NCI-H128 (cell line): ENCODE results near the gene SORCS2.

Experiments used
- DNase-seq: peaks from one replicate; lab custom pipeline; 2025; ENCODE audit not compliant: unreplicated experiment; lab: John Stamatoyannopoulos, UW

SORCS2 gene

DNA sequence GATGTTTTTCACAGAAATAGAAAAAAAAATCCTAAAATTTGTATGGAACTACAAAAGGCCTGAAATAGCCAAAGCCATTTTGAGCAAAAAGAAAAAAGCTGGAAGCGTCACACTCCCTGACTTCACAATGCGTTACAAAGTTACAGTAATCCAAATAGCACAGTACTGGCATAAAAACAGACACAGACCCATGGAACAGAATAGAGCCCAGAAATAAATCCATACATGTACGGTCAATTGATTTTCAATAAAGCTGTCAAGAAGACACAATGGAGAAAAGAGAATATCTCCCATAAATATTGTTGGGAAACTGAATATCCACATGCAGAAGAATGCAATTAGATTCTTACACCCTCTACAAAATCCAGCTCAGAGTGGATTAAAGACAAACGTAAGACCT lies 539.1 kb downstream of the SORCS2 start:
- no peak for DNase-seq

DNA sequence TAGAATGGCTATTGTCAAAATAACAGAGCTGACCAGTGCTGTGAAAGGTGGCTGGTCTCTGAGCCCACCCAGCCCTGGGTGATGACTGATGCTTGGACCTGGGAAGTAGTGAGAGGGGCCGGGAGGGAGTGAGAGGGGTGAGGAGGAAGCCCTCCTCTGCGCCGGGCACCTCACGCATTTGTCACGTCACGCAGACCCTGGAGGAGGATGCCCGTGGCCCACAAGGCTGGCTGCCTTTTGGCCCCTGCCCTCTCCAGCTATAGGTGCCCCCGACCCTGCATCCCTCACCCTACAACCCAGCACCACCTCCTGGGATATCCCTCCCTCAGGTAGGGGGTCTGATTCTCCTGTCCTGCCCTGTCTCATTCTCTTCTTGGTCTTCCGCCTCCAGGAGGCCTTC lies 539.9 kb downstream of the SORCS2 start:
- no peak for DNase-seq

DNA sequence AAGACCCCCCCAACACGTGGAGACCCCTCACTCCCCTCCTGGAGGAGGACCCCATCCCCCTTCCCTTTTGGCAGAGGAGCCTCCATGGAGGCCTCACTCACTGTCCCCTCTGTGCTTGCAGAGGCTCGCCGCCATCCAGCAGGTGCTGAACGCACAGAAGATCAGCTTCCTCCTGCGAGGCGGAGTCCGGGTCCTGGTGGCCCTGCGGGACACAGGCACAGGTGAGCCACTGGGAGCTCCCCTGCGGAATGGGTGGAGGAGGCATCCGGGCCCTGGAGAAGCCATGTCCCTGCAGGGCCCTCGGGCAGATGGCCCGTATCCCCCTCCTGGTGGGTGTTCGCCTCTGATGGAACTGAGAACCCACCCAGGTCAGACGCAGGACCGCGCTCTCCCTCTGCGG lies 540.9 kb downstream of the SORCS2 start:
- DNase-seq, result no peak

DNA sequence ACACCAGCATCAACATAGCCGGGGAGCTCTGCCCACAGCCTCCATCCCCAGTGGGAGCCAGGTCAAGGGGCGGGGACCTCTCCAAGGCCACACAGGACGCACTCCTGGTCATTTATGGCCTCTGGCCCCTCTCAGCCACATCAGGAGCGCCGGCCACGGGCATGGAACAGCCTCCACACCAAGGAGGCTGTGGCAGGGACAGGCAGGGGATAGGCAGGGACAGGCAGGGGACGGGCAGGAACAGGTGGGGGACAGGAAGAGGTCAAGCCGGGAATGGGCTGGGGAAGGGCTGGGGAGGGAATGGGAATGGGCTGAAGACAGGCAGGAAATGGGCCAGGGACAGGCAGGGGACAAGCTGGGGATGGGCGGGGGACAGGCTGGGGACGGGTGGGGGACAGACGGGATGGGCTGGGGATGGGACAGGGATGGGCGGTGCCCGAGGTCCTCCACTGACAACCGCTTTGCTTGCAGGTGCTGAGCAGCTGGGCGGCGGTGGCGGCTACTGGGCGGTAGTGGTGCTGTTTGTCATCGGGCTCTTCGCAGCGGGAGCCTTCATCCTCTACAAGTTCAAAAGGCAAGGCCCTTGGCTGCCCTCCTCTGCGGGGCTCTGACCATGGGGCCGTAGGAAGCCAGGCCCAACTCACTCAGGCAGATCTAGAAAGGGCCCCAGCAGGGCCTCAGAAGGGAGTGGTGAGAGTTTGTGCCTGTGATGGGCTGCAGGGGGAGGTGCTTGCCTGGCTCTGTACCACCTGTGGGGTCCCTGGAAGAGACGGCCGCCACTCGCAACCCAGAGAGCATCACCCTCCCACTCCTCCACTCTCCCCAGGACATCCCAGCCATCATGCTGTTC lies 541.7 kb downstream of the SORCS2 start:
- no peak for DNase-seq

DNA sequence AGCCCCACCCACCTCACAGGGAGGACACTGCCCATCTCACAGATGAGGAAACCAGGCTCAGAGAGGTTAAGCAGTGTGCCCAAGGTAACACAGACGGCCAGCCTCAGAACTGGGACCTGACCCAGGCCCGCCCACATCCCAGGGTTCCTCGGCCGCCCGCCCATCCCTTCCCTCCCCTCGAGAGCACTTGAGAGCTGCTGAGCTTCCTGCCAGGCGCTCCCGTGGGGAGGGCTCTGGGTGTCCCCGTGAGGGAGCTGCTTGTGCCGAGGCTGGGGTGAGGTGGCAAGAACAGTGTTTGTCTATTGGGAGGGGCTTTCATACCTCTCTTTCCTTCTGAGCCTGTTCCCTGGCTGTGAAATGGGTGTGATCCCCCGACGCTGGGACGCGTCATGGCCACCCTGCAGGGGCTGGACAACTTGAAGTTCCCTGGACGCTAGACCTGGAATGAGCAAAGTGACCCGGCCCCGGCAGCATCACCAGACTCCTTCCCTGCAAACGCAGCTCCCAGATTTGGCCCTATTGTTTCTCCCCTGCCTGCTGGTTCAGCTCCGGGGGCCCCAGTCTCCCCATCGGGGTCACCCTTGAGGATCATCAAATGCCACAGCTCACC lies 542.4 kb downstream of the SORCS2 start:
- no peak for DNase-seq

DNA sequence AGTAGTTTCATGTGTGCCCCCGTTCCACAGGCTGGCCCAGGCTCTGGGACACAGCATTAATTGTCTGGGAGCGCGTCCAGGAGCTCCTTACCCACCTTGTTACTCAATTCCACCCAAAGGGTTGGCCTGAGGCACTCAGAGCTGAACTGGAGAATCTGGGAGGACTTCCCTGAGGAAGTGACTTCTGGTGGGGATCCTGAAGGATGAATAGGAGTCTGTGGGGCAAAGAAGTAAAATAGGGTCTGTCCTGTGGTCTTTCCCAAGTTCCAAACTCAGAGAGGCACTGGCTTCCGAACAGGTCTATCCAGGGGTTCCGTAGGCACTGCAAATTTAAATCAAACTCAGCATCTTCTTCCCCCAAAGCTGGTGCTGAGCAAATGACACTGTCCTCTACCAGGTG lies 543.1 kb downstream of the SORCS2 start:
- DNase-seq, result no peak

DNA sequence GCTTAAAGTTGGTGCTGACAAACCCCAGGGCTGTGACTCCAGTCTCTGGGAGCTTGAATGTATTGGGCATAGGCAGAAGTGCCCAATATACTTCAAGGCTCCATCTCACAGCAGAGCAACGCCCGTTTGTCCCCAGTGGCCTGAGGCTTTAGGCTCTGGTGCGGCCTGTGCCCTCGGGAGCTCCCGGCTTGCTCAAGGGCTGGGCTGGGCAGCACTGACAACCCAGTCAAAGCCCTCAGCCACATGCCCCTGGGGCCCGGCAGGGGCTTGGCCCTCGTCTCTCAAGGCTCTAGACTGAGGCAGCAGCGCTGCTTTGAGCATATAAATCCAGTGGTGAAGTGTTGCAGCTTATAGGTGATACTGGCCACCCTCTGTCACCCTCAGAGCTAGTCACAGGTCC lies 543.6 kb downstream of the SORCS2 start:
- DNase-seq, result no peak

DNA sequence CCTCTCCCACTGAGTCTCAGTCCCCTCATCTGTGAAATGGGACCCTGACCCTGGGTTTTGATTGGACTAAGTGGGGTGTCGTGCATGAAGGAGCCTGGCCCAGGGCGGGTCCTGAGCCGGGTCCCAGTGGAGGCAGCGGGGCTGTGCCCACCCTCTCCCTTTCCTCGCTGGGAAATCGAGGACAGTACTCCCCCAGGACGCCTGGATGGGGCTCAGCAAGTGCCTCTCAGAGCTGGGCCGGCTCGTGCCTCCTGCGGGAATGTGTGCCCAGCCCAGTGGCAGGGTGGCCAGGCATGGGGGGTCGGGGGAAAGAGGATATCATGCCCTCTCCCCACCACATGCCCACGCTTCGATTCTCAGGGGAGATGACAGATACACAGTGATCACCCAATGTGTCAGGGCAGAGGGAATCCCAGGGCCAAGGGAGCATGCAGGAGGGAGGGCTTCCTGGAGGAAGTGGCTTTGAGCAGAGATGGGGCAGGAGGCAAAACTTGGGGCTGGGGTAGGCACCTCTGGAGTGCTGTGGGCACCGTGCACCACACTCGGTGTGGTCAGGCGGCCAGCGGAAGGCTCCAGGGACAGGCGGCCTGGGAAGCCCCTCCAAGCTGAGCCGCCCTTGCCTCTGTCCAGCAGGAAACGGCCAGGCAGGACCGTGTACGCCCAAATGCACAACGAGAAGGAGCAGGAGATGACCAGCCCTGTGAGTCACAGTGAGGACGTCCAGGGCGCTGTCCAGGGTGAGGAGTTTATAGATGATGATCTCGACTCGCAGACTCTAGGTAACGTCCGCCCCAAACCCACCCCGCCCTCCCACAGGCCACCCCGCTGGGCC lies 544.3 kb downstream of the SORCS2 start:
- no peak for DNase-seq

DNA sequence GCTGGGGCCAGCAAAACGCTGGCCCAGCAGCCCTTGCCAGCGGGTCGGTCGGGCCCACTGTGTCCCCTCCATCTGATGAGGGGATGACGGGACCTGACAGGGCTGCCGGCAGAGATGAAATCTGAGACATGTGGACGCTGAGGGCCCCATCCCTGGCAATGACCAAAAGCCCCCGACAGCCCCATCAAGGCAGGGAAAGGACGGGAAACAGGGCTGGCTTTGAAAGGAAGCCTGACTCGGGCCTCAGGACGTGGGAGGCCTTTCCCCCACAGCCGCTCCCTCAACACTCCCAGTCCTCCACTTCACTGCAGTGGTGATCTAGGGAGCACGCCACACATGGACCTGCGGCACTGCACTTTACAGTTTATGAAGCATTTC lies 544.9 kb downstream of the SORCS2 start:
- no peak for DNase-seq

DNA sequence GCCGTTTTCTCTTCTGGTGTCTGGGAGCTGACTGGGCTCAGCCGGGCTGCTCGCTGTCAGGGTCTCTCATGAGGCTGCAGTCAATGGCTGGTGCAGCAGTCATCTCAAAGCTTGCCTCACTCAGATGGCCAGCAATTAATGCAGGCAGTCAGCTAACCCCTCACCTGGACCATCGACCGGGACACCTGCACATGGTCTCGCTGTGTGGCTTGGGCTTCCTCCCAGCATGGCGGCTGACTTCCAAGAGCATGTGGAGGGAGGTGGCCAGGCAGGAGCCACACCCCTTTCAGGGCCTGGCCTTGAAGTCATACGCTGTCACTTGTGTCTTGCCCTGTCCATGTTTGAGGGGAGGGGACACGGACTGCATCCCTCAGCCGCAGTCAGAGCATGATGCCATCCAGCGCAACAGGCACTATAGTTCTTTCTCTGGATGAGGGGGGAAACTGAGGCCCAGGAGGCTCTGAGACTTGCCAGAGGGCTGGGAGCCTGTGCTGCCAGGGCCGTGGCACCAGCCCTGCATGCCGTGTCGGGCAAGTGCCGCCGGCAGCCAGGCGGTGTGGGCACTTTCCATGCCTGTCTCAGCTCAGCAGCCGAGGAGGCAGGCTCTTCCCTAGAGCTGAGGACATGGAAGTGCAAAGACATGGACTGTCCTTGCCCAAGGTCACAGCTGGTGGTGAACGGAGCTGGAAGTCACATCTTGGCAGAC lies 545.6 kb downstream of the SORCS2 start:
- DNase-seq, result no peak

DNA sequence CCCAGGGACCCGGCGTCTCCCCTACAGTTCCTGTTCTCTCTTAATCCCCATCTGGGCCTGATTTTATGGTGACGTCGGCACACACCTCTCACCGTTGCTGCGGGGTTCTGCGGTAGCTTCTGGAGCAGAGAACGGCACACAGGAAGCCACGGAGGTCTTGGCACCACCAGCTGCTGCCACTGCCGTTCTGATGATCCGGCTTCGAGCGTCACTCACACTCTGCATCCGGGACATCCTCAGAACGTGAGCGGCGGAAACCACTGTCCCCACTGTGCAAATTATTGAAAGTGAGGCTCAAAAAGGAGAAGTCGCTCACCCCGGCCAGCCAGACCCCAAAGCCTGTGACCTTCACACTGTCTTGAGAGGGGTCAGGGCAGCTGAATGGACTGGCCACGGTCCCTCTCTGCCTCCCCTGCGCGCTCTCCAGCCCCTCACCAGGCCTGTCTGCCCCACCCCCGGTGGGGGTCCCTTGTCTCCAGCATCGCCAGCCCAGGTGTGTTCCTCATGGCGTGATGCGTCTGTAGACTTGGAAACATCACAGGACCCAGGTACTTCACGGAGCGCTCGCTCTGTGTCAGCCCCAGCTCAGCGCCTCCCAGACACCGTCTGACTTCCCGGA lies 546.2 kb downstream of the SORCS2 start:
- no peak for DNase-seq

DNA sequence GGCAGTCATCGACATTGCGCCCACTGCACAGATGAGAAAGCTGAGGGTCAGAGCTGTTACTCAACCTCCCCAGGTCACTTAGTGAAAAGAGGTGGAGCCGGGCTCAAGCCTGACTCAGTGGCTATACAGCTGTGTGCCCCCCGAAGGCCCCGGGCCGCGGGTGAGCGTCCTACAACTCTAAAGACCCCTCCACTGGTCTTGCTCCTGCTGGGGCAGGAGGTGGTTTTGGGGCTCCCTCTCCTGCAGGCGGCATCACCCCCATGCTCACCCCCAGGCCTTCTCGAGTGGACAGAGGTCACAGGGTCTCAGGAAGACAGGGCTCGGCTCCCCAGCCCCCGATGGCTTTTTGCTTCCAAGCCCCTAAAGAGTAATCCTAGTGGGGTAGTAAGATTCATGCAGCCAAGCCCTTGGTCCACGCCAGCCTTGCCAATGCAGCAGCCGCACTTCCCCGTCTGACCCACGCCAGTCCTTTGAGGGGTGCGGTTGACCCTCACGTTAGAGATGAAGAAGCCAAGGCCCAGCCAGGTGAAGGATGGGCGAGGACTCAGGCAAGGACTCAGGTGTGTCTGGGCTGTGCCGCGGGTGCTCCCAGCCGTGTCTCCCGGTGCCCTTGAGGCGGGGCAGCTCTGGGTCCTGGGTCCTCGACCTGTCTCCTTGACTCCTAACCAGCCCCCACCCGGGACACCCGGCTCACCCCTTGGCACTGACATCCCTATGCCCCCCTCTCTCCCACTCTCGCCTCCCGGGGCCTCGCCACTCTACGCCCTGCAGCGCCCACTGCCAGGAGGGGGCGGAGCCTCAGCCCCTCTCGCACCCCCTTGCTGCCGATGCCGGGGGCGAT lies 547.0 kb downstream of the SORCS2 start:
- DNase-seq, result no peak

DNA sequence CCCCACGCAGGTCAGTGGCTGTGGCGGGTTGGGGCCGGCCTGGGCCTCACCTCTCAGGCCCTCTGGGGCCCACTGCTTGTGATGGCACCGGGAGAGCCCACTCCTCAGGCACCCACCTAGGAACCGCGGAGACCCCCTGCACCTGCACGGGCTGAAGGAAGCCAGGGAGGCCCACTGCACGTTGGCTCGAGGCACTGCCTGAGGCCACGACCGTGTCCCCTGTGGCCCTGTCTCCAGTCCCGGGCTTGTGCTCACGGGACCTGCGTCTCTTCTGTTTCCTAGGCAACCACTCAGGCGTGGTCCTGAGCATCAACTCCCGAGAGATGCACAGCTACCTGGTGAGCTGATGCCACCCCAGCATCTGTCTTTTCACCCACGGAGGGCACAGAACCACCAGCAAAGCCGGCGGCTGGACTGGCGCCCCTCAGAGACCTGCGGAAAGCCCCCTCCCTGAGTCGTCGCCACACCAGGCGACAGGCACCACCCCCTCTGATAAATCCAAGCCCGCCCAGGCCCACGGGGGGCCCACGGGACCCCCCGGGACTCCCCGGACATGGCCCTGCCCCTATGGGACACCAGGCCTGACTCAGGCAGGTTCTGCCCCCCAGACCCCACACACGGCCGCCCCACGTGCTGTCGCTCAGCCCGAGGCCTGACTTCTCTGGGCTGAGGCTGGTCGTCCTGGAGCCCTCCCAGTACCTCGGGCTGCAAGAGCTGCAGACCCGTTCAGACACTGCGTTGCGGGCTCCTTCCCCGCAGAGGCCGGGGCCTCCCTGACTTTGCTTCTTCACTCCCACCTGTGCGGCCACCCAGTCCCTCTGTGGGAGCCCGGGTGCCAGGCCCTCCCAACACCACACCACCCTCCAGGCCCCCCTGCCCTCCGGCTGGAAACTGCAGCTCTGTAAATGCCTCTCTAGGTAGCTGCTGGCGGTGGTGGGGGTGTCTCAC lies 547.9 kb downstream of the SORCS2 start:
- DNase-seq, result no peak

DNA sequence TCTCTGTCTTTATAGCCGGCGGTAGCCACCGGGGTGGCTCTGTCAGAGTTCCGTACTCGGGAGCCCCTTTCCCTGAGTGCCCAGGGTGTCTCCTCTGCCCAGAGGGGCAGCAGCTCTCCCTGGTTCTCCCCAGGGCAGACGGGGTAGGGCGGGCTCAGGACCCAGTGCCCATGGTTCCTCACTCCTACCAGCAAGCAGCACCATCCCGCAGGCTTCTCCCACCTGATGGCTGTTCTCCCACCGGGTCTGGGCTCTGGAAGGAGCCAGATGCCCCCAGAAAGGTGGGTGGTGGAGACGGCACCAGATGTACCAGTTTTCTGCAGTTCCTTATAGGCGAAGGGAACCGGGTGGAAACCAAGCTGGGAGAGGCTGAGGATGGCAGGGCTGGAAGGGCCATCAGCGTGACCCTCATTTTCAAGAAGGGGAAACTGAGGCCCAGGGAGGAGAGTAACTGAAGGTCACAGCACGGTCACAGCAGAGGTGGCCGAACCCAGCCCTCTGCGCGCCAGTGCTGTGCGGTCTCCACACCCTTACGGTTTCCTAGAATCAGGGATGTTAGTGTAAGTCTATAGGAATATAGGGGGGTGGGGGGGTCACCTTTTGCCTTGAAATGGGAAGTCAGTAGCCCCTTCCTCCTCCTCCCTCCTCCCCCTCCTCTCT lies 548.7 kb downstream of the SORCS2 start:
- no peak for DNase-seq

DNA sequence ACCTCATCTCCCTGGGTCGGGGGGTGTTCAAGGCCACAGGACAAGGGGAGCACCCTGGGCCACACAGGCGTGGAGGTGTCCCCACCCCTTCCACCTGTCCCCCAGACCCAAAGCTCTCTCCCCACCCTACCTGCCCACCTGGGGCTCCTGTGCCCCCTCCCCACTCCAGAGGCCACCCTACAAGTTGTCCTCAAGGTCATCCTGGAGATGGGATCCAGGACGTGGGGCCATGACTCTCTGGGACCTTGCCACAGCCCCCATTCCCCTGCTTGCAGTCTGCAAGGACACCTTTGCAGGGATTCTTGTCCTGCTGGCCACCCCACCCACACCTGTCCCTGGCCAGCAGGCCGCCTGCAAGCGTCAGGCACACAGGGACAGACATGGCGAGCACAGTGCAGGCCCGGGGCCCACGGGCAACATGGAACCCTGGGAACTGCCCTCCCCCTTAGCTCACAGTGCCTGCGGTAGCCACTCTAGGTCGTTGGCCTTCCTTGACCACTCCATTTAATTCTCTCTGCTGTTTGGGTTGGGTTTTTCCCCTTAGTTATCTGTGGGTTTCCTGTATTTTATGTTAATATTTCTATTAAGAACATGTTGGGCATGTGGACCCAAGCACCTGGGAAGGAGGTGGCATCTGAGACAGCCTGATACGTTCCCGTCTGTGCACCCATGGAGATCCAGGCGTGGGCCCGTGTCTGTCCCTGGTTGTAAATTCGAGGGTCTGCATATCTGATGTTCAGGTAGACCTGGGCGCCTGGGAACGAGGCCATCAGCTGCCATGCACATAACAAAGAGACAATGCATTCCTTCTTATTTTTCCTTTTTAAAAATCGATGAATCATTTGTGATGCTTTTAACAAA lies 549.8 kb downstream of the SORCS2 start:
- no peak for DNase-seq

DNA sequence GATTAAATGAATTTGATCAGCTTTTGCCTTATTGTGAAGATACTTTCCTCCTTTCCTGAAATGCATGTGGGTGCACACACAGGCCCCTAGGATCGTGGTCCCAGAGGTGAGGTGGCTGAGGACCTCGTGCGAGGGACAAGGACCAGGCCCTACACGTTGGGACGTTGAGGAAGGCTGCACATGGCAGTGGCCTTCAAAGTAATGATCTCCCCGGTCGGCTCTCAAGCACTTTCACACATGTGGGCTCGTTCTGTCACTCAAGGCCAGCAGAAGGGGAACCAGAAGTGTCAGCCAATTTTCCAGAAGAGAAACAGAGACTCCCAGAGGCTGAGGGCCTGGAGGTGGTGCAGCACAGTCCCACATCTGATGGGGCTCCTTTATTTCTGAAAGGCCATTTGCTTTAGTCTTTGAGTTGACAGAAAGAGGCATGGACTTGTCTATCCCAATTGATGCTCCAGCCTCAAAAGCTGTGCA lies 550.5 kb downstream of the SORCS2 start:
- no peak for DNase-seq

DNA sequence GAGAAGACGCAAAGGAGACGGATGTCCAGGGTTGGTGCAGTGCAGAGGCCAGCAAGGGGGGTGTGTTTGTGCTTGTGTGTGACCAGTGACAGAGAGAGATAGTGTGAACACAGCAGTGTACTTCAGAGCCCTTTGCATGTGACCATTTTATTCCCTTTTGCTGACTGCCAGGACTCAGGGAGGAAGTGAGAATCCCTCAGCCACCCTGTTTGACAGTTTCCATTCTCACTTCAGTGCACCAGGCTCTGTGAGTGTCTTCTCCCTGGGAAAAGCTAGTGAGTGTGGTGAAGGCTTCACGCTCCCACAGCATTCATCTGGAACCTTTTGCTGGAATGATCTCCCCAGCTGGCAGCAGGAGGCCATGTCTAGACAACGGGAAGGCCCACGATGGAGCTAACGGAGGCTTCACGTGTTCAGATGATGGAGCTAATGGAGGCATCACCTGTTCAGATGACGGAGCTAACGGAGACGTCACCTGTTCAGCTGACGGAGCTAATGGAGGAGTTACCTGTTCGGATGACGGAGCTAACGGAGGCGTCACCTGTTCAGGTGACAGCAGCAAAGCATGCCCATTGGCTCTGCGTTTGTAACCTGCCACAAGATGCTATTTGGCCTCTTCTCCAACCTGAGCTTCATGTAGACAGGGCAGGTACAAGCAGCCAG lies 551.9 kb downstream of the SORCS2 start:
- no peak for DNase-seq
